T-helper 1 cell (primary cell): ENCODE data around the gene GCLM.

Experiments used
- DNase-seq, 5 donors: peaks; one replicate each; pipeline ENCODE4 v3.0.0-alpha.2; 2012 to 2020

GCLM gene

DNA sequence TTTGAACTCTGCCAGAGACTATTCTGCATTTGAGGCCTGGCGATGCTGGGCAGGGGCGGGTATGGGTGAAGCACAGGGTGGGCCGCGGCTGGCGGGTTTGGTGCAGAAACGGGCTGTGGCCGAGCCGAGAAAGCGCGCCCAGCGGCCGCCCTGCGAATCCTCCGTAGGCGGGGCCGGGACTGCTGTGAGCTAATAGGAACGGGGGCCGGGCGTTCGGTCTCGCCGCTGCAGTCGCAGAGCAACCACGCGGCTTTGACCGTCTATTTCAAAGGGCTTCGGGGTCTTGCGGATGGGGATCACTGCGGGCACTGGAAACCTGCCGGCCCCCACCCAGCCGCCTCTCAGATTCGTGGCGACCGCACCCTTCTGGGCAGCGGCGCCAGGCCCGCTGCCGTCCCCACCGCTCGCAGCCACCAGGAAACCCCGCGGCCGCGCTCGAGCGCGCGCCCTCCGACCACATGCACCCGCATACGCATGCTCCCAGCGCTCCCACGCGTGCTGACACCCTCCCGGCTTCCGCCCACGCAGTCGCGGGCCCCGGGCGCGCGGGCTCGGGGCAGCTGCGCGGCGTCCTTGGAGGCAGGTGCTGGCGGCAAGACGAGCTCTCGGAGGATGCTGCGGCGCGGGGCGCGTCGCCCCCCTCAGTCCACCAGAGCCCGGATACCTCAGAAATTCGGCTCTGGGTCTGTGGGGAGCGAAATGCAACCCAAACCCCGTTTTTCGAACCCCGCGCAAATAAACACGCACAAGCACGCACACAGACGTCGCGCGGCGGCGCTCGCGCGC, 62.8 kb downstream of the GCLM start:
- peak; percentile 72 to 84 (median 78) for DNase-seq

GRCh38 chr1:93845538-93846205, 63.6 kb downstream of the GCLM start:
- peak in 3 of 5 donors; percentile 2 to 52 (median 19) for DNase-seq

DNA sequence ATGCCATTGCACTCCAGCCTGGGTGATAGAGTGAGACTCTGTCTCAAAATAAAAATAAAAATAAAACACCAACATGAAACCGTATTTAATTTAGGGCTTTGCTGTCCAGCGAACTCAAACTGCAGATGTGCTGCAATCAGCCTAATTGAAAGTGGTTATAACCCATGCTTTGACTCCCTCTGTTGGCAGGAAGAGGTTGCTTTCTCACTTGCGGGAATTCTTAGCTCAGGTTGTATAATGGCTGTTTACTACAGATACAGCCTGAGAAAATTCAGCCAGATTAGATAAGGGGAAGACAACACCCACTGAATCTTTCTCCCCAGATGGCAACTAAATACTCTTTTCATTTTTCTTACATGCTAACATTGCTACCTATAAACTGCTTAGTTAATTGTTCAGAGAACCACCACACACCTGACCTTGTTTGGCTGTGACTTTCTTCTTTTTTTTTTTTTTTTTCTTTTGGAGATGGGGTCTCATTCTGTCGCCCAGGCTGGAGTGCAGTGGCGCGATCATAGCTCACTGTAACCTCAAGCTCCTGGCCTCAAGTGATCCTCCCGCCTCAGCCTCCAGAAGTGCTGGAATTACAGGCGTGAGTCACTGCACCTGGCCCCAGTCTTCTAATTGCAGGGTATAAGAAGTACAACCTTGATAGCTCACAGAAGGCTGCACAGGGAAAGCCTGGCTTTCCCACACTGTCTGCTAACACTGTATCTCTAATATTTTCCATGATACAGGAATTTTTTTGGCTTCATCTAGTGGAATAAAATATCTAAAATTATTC, 64.8 kb downstream of the GCLM start:
- DNase-seq, result peak in 4 of 5 donors; percentile 13 to 67 (median 26)

DNA sequence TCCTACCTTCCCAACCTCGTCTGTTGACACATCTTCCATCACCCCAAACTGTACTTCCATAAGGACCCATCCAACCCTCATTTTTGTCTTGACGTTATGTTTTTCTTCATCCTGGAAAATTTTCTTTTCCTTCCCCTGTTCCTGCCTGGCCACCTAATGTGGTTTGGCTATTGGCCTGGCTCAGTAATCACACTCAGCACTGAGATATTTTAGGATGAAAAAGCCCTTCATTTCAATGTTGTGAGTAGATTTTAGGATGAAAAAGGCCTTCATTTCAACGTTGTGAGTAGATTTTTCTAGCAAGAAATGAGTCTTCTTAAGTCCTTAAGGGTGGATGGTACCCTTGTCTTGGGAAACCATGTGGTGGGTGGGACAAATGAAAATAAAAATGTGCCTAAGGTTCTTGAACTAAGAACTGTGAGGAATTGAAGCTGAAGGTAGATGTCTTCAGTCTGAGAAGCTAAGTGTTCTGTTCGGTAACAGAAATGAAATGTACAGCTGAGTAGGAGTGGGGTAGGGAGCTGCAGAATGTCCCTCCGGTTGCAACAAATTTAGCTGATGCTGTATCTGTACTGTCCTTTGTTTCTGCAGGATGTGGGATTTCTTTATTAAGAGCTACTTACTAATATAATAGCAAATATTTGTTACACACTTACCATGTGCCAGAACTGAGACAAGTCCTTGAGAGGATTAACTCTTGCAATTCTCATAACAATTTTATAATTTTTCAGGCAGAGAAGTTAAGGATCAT, 66.3 kb downstream of the GCLM start:
- DNase-seq, result no peak

DNA sequence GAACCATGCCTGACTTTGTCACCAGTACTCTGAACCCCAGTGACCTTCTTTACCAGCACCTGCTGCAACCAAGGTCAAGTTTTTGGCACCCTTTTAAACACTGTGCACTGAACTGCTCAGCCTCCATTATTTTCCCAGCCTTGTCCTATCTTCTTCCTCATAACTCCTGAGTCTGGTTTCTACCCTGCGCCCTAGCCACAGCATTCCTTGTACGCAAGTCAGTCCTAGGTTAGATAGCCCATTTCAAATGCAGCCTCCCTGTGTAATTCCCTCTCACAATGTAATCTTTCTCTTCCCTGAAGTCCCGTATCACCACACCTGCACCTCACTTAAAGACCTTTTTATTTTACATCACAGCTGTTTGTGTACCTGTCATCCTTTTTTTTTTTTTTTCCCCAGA, 67.5 kb downstream of the GCLM start:
- DNase-seq, result no peak

GRCh38 chr1:93840956-93841482, 68.2 kb downstream of the GCLM start:
- DNase-seq, result no peak

- no peak for DNase-seq
These were observed 69.5 kb downstream of the GCLM start for GRCh38 chr1:93839753-93840152.

DNA sequence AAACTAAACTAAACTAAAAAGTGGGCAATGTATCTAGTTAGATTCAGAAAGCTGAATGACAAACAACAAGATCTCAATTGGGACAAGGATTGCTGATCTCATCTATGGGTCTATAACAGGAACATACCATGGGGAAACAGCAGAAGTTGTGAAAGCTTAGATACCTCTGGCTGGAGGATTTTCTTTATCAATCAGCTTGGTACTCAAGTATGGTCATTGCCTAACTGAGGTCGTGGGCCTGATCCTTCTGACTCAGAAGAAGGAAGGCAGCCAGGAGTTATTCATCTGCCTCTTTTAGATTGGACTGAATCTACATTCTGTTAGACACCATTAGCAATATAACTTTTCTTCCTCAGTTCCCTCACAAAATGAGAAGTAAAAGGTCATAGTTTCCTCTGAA, 69.9 kb downstream of the GCLM start:
- no peak for DNase-seq

DNA sequence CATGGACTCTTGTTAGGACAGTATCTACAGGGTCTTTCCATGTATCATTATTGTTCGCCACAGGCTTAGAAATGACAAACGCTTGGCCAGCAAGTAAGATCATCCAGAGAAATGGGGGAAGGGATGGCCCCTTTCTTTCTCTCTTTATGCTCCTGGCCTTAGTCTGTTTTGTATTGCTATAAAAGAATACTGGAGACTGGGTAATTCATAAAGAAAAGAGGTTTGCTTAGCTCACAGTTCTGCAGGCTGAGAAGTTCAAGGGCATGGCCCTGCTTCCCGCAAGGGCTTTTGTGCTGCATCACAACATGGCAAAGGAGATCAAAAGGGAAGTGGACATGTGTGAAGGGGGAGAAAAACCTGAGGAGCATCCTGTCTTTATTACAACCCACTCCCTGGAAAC, 71.3 kb downstream of the GCLM start:
- no peak for DNase-seq
